Fibroblast of pulmonary artery (primary cell): ENCODE data around the gene IDUA.

Experiments
- DNase-seq: peaks from one replicate; pipeline ENCODE4 v3.0.0-alpha.2; 2010; ENCODE audit warnings: low read depth
- H3K4me3 ChIP-seq: replicated peaks from 2 replicates; pipeline ENCODE4 v1.5.1; 2011; ENCODE audit warnings: low read depth, mild to moderate bottlenecking, control low read depth, low read length, moderate library complexity
- TF ChIP-seq, protein P1 (sequence below): IDR thresholded peaks from 2 replicates; pipeline ENCODE4 v1.5.1; 2011; ENCODE audit warnings: mild to moderate bottlenecking, control low read depth, low read length, inconsistent platforms; ENCODE audit errors: missing control alignments

IDUA gene

DNA sequence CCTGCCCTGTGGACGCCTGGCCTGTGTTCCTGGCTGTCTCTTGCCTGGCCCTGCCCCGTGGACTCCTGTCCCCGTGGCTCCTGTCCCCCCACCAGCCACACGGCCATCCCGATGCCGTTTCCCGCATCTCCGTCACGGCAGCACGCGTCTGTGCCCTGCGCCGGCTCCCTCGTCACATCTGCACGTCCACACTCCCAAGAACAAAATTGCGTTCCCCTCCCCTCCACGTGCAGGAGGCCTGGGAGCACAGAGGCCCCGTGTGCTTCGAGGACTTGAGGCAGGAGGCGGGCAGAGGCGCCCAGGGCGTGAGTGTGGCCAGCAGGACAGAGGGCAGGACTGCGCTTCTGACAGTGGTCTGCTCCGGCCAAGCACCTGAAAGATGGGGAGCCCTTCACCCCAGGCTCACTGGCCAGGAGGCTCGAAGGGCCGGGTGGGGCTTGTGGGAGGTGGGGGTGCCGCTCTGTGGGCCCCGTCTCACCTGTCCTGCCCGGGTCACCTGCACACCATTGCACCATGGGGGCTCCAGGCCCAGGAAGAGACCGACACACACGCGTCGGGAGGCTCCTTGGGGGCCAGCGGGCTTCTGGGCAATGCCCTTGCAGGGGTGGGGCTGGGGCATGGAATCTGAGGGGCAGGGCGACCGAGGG lies 41.9 kb downstream of the IDUA start:
- H3K4me3 ChIP-seq: no peak overlapping the region
- no peak for DNase-seq
- TF ChIP-seq, protein P1, sequence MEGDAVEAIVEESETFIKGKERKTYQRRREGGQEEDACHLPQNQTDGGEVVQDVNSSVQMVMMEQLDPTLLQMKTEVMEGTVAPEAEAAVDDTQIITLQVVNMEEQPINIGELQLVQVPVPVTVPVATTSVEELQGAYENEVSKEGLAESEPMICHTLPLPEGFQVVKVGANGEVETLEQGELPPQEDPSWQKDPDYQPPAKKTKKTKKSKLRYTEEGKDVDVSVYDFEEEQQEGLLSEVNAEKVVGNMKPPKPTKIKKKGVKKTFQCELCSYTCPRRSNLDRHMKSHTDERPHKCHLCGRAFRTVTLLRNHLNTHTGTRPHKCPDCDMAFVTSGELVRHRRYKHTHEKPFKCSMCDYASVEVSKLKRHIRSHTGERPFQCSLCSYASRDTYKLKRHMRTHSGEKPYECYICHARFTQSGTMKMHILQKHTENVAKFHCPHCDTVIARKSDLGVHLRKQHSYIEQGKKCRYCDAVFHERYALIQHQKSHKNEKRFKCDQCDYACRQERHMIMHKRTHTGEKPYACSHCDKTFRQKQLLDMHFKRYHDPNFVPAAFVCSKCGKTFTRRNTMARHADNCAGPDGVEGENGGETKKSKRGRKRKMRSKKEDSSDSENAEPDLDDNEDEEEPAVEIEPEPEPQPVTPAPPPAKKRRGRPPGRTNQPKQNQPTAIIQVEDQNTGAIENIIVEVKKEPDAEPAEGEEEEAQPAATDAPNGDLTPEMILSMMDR: no peak

- TF ChIP-seq, protein P1: no peak
- DNase-seq: no peak
- no peak overlapping the region for H3K4me3 ChIP-seq
Measured at GRCh38 chr4:1029529-1029928, 42.7 kb downstream of the IDUA start.

- H3K4me3 ChIP-seq: no peak overlapping the region
- TF ChIP-seq, protein P1: no peak
Measured at GRCh38 chr4:1030031-1030430, 43.2 kb downstream of the IDUA start.

GRCh38 chr4:1030559-1030958 lies 43.7 kb downstream of the IDUA start:
- H3K4me3 ChIP-seq: no peak overlapping the region

More at GRCh38 chr4:1030031-1030430, 43.2 kb downstream of the IDUA start:
- DNase-seq: no peak

DNA sequence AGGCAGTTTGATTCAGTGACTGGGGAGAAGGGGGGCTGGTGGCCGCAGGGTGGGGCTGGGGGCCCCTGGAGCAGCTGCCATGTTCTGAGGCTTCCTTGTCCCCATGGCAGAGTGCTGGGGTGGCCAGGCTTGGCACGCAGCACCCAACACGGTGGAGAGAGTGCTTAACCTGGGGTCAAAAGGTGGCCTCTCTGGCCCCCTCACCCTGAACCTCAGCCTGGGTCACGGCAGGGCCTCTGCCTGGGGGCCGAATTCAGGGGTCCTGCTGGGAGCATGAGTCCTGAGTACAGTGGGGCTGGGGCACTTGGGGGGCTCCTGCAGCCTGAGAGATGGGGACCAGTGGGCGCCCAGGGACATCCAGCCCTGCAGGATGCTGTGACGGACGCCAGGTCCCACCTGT lies 44.5 kb downstream of the IDUA start:
- DNase-seq: no peak

More at GRCh38 chr4:1030559-1030958, 43.7 kb downstream of the IDUA start:
- TF ChIP-seq, protein P1: no peak
- DNase-seq: no peak

GRCh38 chr4:1031956-1032795 lies 45.3 kb downstream of the IDUA start:
- no peak overlapping the region for H3K4me3 ChIP-seq
- TF ChIP-seq, protein P1: no peak
- no peak for DNase-seq

More for the DNA sequence above, 44.5 kb downstream of the IDUA start:
- no peak overlapping the region for H3K4me3 ChIP-seq
- TF ChIP-seq, protein P1: no peak
